ENCODE results near the gene GMFB. TPM values are rescaled to one million over a fixed set of nuclear protein-coding genes. Genes with fewer than 3 reads are reported as not detected.

The GMFB gene
- total RNA-seq, 1 experiment from 2014 or later: 85.2 TPM

DNA sequence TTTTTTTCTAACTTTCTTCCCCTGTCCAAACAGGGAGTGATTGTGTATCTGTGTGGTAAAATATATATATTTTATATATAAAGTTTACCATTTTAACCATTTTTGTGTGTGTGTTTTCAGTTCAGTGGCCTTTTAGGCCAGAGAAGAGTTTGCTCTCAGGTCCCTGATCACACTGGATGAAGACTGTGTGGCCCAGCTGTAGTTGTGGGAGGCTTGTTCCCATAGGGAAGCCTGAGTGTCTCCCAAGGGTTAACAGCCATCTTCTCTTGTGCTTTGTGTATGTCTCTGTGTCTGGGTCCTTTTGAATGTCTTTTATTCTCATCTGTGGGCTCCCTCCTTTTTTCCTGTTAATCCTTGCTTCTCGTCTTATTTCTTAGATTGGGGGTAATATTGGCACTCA, 44.3 kb upstream of the GMFB start:
- intact Hi-C loops (cut with micrococcal nuclease): no loop called here
- H3K9me2 ChIP-seq (replicated peaks; ENCODE audit: low read length): no peaks in the 10 kb centered on the region
- no peaks in the 10 kb centered on the region for H4K20me1 ChIP-seq (ENCODE audit: low read length)
- no peak overlapping the region for H3K27ac ChIP-seq (ENCODE audit: low read length)
- TF ChIP-seq, protein P1, sequence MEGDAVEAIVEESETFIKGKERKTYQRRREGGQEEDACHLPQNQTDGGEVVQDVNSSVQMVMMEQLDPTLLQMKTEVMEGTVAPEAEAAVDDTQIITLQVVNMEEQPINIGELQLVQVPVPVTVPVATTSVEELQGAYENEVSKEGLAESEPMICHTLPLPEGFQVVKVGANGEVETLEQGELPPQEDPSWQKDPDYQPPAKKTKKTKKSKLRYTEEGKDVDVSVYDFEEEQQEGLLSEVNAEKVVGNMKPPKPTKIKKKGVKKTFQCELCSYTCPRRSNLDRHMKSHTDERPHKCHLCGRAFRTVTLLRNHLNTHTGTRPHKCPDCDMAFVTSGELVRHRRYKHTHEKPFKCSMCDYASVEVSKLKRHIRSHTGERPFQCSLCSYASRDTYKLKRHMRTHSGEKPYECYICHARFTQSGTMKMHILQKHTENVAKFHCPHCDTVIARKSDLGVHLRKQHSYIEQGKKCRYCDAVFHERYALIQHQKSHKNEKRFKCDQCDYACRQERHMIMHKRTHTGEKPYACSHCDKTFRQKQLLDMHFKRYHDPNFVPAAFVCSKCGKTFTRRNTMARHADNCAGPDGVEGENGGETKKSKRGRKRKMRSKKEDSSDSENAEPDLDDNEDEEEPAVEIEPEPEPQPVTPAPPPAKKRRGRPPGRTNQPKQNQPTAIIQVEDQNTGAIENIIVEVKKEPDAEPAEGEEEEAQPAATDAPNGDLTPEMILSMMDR (conservative IDR thresholded peaks at IDR 0.05; ENCODE audit: low read depth, low read length): no peak
- TF ChIP-seq EZH2phosphoT487 (IDR thresholded peaks at IDR 0.05; ENCODE audit: borderline replicate concordance, low read length): no peak
- no peak for TF ChIP-seq EZH2 (IDR thresholded peaks at IDR 0.05; ENCODE audit: low read length, unreplicated experiment)
- ChIA-PET POLR2A (ENCODE audit: unreplicated experiment) (no interaction called here), CTCF (no interaction called here)
- no peaks in the 10 kb centered on the region for H3K27me3 ChIP-seq (ENCODE audit: low read length)
- no peak overlapping the region for H2AFZ ChIP-seq (ENCODE audit: low read length)
- H3K4me2 ChIP-seq (ENCODE audit: low read length): no peak overlapping the region
- no peak overlapping the region for H3K9ac ChIP-seq (ENCODE audit: low read length)
- H3K9me3 ChIP-seq (ENCODE audit: low read length): no peaks in the 10 kb centered on the region
- ATAC-seq (no peak), DNase-seq (no peak)
- BruUV-seq (replicated peaks): no TSS peak
- peaks cover 8% of the 10 kb centered on the region for H3K4me1 ChIP-seq (ENCODE audit: insufficient read depth, low read length)
- H3K36me3 ChIP-seq (ENCODE audit: low read depth, low read length): peaks cover 2% of the 10 kb centered on the region
- H3K4me3 ChIP-seq (ENCODE audit: low read length): no peak overlapping the region
- H3F3A ChIP-seq (ENCODE audit: low read length, unreplicated experiment): no peaks in the 10 kb centered on the region
- H3K79me2 ChIP-seq (ENCODE audit: low read length): no peaks in the 10 kb centered on the region

DNA sequence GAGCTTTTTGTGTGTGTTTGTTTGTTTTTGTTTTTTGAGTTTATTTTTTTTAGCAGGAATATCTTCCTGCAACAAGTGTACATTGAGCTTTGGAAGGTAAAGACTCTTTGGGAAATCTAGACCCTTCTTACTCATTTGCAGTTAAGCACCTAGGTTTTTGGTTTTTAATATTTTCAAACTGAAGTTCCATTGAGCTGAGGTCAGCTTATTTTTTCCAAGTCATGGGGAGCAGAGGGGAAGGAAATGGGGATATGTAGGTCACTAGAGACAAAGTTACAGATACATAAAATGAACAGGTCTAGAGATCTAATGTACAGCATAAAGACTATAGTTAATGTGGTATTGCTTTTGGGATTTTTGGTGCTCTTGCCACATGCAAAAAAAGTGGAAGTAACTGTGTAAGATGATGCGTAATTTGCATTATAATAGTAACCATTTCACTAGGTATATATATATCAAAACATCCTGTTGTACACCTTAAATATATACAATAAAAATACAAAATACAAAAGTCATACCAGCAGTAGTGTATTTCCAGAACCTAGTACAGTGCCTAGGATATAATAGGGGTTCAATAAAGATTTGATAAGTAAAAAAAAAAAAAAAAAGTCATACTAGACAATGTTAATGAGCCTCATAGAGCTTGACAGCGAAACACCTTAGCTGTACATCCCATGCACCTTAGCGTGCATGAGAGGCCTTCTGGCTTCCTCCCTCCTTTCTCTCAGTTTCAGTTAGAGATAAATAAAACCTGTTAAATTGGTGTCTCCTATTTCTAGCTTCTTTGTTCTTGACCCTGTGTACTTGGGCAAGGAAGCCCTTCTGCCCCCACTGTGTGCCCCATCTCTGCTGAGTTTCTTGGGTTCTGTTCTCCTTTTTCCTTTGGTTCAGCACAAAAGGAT, 43.6 kb upstream of the GMFB start:
- Histone ChIP-seq H3F3A (ENCODE audit: low read length, unreplicated experiment) (no peaks in the 10 kb centered on the region), H4K20me1 (ENCODE audit: low read length) (no peaks in the 10 kb centered on the region), H2AFZ (ENCODE audit: low read length) (no peak overlapping the region), H3K79me2 (ENCODE audit: low read length) (no peaks in the 10 kb centered on the region), H3K4me1 (ENCODE audit: insufficient read depth, low read length) (peaks cover 8% of the 10 kb centered on the region), H3K4me3 (ENCODE audit: low read length) (no peak overlapping the region), H3K4me2 (ENCODE audit: low read length) (no peak overlapping the region), H3K9me3 (ENCODE audit: low read length) (no peaks in the 10 kb centered on the region), H3K27me3 (ENCODE audit: low read length) (no peaks in the 10 kb centered on the region), H3K9ac (ENCODE audit: low read length) (no peak overlapping the region), H3K27ac (ENCODE audit: low read length) (no peak overlapping the region), H3K9me2 (replicated peaks; ENCODE audit: low read length) (no peaks in the 10 kb centered on the region), H3K36me3 (ENCODE audit: low read depth, low read length) (no peaks in the 10 kb centered on the region; the same call in 1 of the 2 replicates)
- CTCF ChIA-PET: interaction anchor here (0.6 kb wide), 2 partner anchors 519 to 848 kb away, joined by 3 read pairs; no protein-coding TSS in a partner anchor
- BruUV-seq (replicated peaks): no TSS peak
- intact Hi-C loops (cut with micrococcal nuclease): no loop called here
- TF ChIP-seq, protein P1 (conservative IDR thresholded peaks at IDR 0.05; ENCODE audit: low read depth, low read length): no peak
- TF ChIP-seq EZH2 (IDR thresholded peaks at IDR 0.05; ENCODE audit: low read length, unreplicated experiment) (no peak), EZH2phosphoT487 (IDR thresholded peaks at IDR 0.05; ENCODE audit: borderline replicate concordance, low read length) (no peak)
- POLR2A ChIA-PET (ENCODE audit: unreplicated experiment): interaction anchor here (0.6 kb wide), 2 partner anchors 579 to 1040 kb away, joined by 3 to 5 read pairs; no protein-coding TSS in a partner anchor
- DNase-seq: no peak
- no peak for ATAC-seq

GRCh38 chr14:54529811-54530210, 41.0 kb upstream of the GMFB start:
- Histone ChIP-seq H3K4me1 (ENCODE audit: insufficient read depth, low read length) (peaks cover 8% of the 10 kb centered on the region), H3K9me2 (replicated peaks; ENCODE audit: low read length) (no peaks in the 10 kb centered on the region), H3K36me3 (ENCODE audit: low read depth, low read length) (no peaks in the 10 kb centered on the region; the same call in 1 of the 2 replicates), H3K27me3 (ENCODE audit: low read length) (no peaks in the 10 kb centered on the region), H3K4me3 (ENCODE audit: low read length) (no peak overlapping the region), H3K27ac (ENCODE audit: low read length) (no peak overlapping the region), H3K9me3 (ENCODE audit: low read length) (no peaks in the 10 kb centered on the region), H3K79me2 (ENCODE audit: low read length) (no peaks in the 10 kb centered on the region), H4K20me1 (ENCODE audit: low read length) (no peaks in the 10 kb centered on the region), H3F3A (ENCODE audit: low read length, unreplicated experiment) (no peaks in the 10 kb centered on the region), H3K4me2 (ENCODE audit: low read length) (no peak overlapping the region), H3K9ac (ENCODE audit: low read length) (no peak overlapping the region), H2AFZ (ENCODE audit: low read length) (no peak overlapping the region)
- no TSS peak for BruUV-seq (replicated peaks)
- POLR2A ChIA-PET (ENCODE audit: unreplicated experiment): interaction anchor here (0.6 to 1.3 kb wide), 4 partner anchors 20 to 601 kb away, joined by 4 to 17 read pairs (median 4); partner anchors contain the start of gene CGRRF1
- intact Hi-C loops (cut with micrococcal nuclease): no loop called here
- no peak for TF ChIP-seq EZH2phosphoT487 (IDR thresholded peaks at IDR 0.05; ENCODE audit: borderline replicate concordance, low read length)
- TF ChIP-seq, protein P1 (conservative IDR thresholded peaks at IDR 0.05; ENCODE audit: low read depth, low read length): no peak
- TF ChIP-seq EZH2 (IDR thresholded peaks at IDR 0.05; ENCODE audit: low read length, unreplicated experiment): no peak
- ATAC-seq: peak; percentile 97
- DNase-seq: peak; percentile 87
- CTCF ChIA-PET: interaction anchor here (0.6 to 1.1 kb wide), 8 partner anchors 20 to 1622 kb away, joined by 3 to 9 read pairs (median 6); partner anchors contain the start of genes CGRRF1 and GMFB
